ENCODE results near the gene AGMO. TPM values are rescaled to one million over a fixed set of nuclear protein-coding genes. Genes with fewer than 3 reads are reported as not detected.
A peak's percentile ranks its signal among the peaks of the same experiment; 100 is the strongest.

Gene AGMO
- total RNA-seq, 1 donor from 2014 or later: 0.36 TPM

DNA sequence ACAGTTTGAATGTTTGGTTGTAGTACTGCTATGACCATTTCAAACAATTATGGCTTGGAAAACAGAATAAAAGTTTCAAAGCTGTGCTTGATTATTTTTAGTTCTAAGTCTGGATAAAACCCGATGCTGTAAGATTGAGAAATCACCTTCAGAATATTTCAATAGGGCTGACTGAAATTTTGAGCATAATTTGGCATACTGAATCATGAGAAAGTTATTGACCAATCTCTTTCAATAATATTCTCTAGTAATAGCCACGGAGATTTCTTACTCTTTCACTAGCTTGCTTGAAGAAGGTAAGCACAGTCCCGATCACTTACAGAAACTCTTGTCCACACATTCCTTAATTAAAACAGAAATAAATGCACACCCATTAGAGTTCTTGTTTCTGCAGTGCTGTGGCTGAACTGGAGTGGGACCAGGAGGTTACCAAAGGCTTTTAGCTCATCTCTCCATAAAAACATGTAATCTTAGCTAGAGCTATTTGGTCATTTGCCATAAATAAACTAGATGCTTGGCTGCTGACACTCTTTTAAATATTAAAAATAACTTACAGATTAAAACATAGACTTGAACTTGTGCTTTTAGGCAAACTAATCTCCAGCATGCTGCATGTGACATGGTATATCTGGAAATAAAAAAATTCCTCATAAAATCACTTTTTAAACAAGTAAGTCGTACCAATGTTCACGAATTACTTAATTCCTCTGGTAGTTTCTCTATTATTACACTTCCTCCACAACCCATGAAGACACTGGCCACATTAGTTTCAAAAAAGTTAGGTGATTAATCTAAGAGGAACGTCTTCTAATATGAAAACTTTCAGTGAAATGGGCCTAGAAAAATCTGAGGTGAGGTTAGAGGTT is 97.8 kb downstream of the AGMO start:
- intact Hi-C loops (cut with micrococcal nuclease): no loop called here

DNA sequence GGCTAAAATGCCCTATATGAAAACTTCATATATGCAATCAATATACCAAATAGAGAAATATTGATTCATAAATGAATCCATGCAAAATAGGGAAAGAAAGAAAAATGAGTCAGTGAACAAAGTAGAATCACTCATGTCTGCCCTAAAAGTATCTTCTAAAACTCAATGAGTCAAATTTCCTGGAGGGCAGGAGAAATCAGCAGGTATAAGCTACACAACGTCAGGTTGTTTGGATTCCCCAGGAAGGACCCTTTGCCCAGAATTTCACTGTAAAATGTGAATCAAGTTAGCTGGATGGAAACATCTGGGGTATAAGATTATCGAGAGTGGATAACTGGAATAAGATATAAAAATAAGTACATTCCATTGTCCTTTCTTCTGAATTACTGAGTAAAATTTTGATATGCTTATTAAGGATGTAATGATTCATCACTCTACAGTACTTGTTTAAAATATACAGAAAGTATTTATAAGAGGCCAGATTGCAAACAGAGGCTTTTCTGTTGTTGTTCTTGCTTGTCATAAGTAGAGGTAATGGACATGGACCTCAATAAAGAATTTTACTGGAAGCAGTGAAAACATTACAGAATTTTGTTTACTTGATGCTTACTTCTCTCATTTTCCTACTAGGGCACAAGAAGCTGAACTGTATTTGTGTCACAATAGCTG is 99.0 kb downstream of the AGMO start:
- no peak for TF ChIP-seq CTCF (IDR thresholded peaks at IDR 0.05; ENCODE audit: borderline replicate concordance)

More for the DNA sequence above, 97.8 kb downstream of the AGMO start:
- Histone ChIP-seq H3K9me3 (replicated peaks) (no peaks in the 10 kb centered on the region), H3K36me3 (no peaks in the 10 kb centered on the region), H3K27ac (replicated peaks) (peak overlapping the region; percentile 69), H3K27me3 (ENCODE audit: low read depth) (no peaks in the 10 kb centered on the region), H3K4me1 (peaks cover 40% of the 10 kb centered on the region), H3K4me3 (peak overlapping the region; percentile 2)
- TF ChIP-seq CTCF (IDR thresholded peaks at IDR 0.05; ENCODE audit: borderline replicate concordance): no peak
- DNase-seq: no peak

GRCh38 chr7:15461576-15461975 is 100.2 kb downstream of the AGMO start:
- Histone ChIP-seq H3K27ac (replicated peaks) (peak overlapping the region; percentile 51), H3K4me1 (peaks cover 56% of the 10 kb centered on the region), H3K27me3 (ENCODE audit: low read depth) (no peaks in the 10 kb centered on the region), H3K9me3 (replicated peaks) (no peaks in the 10 kb centered on the region), H3K36me3 (no peaks in the 10 kb centered on the region), H3K4me3 (no peak overlapping the region)
- no peak for TF ChIP-seq CTCF (IDR thresholded peaks at IDR 0.05; ENCODE audit: borderline replicate concordance)
- no peak for DNase-seq
- intact Hi-C loops (cut with micrococcal nuclease): no loop called here

More for the DNA sequence above, 99.0 kb downstream of the AGMO start:
- Histone ChIP-seq H3K36me3 (no peaks in the 10 kb centered on the region), H3K27me3 (ENCODE audit: low read depth) (no peaks in the 10 kb centered on the region), H3K9me3 (replicated peaks) (no peaks in the 10 kb centered on the region), H3K4me1 (peaks cover 52% of the 10 kb centered on the region), H3K4me3 (no peak overlapping the region), H3K27ac (replicated peaks) (peak overlapping the region; percentile 69)
- intact Hi-C loops (cut with micrococcal nuclease): no loop called here
- no peak for DNase-seq

GRCh38 chr7:15459018-15459615 is 102.7 kb downstream of the AGMO start:
- no peaks in the 10 kb centered on the region for H3K36me3 ChIP-seq
- no peaks in the 10 kb centered on the region for H3K9me3 ChIP-seq (replicated peaks)
- H3K4me3 ChIP-seq: no peak overlapping the region
- H3K27ac ChIP-seq (replicated peaks): peak overlapping the region; percentile 73
- no peak for TF ChIP-seq CTCF (IDR thresholded peaks at IDR 0.05; ENCODE audit: borderline replicate concordance)
- DNase-seq: no peak
- intact Hi-C loops (cut with micrococcal nuclease): no loop called here
- no peaks in the 10 kb centered on the region for H3K27me3 ChIP-seq (ENCODE audit: low read depth)
- H3K4me1 ChIP-seq: peaks cover 47% of the 10 kb centered on the region

Measured in left ventricle myocardium inferior (tissue), 1 donor.